Fibroblast of skin of right quadriceps (primary cell): ENCODE results near the gene HIVEP1.

Experiments
- DNase-seq: peaks from one replicate; pipeline ENCODE4 v3.0.0-alpha.2; 2013

Gene HIVEP1

GRCh38 chr6:12200761-12201160 is 188.6 kb downstream of the HIVEP1 start:
- DNase-seq = peak; percentile 27

- DNase-seq = peak; percentile 85
Observed at GRCh38 chr6:12203001-12203400, 190.9 kb downstream of the HIVEP1 start.

- DNase-seq = peak; percentile 39
Observed at GRCh38 chr6:12208190-12208589, 196.1 kb downstream of the HIVEP1 start.

GRCh38 chr6:12208673-12209072 is 196.6 kb downstream of the HIVEP1 start:
- no peak for DNase-seq
